ENCODE data around the gene FADS3.

DNA sequence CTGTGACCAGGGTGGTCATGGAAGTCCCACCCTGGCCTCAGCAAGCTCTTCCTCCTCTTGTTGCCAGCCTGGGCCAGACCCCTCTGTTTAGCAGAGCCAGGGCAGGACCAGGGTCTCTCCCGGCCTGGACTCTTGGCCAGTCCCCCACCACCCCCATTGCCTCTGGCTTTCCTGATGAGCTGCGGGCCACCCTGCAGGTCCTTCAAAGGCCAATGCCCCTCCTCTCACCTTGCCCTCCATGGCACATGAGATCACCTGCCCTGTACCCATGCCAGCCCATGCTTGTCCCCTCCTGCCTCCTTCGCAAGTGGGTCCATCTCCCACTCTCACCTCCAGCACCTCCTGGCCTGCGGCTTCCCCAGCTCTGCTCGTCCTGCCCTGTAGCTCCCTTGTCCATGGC is 52.8 kb downstream of the FADS3 start:
- TF ChIP-seq, protein P1, sequence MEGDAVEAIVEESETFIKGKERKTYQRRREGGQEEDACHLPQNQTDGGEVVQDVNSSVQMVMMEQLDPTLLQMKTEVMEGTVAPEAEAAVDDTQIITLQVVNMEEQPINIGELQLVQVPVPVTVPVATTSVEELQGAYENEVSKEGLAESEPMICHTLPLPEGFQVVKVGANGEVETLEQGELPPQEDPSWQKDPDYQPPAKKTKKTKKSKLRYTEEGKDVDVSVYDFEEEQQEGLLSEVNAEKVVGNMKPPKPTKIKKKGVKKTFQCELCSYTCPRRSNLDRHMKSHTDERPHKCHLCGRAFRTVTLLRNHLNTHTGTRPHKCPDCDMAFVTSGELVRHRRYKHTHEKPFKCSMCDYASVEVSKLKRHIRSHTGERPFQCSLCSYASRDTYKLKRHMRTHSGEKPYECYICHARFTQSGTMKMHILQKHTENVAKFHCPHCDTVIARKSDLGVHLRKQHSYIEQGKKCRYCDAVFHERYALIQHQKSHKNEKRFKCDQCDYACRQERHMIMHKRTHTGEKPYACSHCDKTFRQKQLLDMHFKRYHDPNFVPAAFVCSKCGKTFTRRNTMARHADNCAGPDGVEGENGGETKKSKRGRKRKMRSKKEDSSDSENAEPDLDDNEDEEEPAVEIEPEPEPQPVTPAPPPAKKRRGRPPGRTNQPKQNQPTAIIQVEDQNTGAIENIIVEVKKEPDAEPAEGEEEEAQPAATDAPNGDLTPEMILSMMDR (conservative IDR thresholded peaks at IDR 0.05; ENCODE audit: low read depth in 2 of 2), result no peak
- no peak for TF ChIP-seq CREB1 (CRISPR knock-in tag; IDR thresholded peaks at IDR 0.05; ENCODE audit: low read depth)
- no peak for TF ChIP-seq EZH2 (IDR thresholded peaks at IDR 0.05; ENCODE audit: low read depth, unreplicated experiment)
- TF ChIP-seq JUNB (IDR thresholded peaks at IDR 0.05; ENCODE audit: unreplicated experiment), result no peak
- no peak for TF ChIP-seq POLR2AphosphoS5 (IDR thresholded peaks at IDR 0.05; ENCODE audit: low read depth)
- TF ChIP-seq, protein P2, sequence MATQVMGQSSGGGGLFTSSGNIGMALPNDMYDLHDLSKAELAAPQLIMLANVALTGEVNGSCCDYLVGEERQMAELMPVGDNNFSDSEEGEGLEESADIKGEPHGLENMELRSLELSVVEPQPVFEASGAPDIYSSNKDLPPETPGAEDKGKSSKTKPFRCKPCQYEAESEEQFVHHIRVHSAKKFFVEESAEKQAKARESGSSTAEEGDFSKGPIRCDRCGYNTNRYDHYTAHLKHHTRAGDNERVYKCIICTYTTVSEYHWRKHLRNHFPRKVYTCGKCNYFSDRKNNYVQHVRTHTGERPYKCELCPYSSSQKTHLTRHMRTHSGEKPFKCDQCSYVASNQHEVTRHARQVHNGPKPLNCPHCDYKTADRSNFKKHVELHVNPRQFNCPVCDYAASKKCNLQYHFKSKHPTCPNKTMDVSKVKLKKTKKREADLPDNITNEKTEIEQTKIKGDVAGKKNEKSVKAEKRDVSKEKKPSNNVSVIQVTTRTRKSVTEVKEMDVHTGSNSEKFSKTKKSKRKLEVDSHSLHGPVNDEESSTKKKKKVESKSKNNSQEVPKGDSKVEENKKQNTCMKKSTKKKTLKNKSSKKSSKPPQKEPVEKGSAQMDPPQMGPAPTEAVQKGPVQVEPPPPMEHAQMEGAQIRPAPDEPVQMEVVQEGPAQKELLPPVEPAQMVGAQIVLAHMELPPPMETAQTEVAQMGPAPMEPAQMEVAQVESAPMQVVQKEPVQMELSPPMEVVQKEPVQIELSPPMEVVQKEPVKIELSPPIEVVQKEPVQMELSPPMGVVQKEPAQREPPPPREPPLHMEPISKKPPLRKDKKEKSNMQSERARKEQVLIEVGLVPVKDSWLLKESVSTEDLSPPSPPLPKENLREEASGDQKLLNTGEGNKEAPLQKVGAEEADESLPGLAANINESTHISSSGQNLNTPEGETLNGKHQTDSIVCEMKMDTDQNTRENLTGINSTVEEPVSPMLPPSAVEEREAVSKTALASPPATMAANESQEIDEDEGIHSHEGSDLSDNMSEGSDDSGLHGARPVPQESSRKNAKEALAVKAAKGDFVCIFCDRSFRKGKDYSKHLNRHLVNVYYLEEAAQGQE (IDR thresholded peaks at IDR 0.05; ENCODE audit: unreplicated experiment), result no peak
